Cardiac muscle cell (in vitro differentiated cells and primary cell): ENCODE results near the gene ECHS1. TPM values are rescaled to one million over a fixed set of nuclear protein-coding genes. Genes with fewer than 3 reads are reported as not detected.

Source experiments
- DNase-seq, 2 donors: peaks; one replicate each; pipeline versions ENCODE4 v3.0.0 to v3.0.0-alpha.2; 2010 to 2017; ENCODE audit warnings: low read depth in 1 of 2, low spot score in 1 of 2
- H3K27ac ChIP-seq: fragments of 200-600 bp; sonication (generic); 2 replicates; pipeline ENCODE4 v1.5.1; 2016
- H3K27me3 ChIP-seq: fragments of 200-600 bp; sonication (generic); 2 replicates; pipeline ENCODE4 v1.6.0; 2016; ENCODE audit warnings: control low read depth
- H3K36me3 ChIP-seq: fragments of 200-600 bp; sonication (generic); 2 replicates; pipeline ENCODE4 v1.5.1; 2016; ENCODE audit warnings: control low read depth
- H3K4me1 ChIP-seq: fragments of 200-600 bp; sonication (generic); 2 replicates; pipeline ENCODE4 v1.8.1; 2017; ENCODE audit warnings: low read depth, mild to moderate bottlenecking, mixed run types
- H3K4me3 ChIP-seq: fragments of 200-600 bp; sonication (generic); 2 replicates; pipeline ENCODE4 v1.5.1; 2016; ENCODE audit warnings: mild to moderate bottlenecking
- H3K9me3 ChIP-seq: fragments of 200-600 bp; sonication (generic); 2 replicates; pipeline ENCODE4 v1.5.1; 2017; ENCODE audit warnings: low read depth, mild to moderate bottlenecking, control low read depth
- polyA plus RNA-seq: library from polyadenylated mRNA; unstranded; fragments of >200 nt; fragmentation: Nextera tagmentation; extraction: Ambion mirVana; gene quantifications from 2 replicates; pipeline ENCODE4 v1.2.1, GENCODE V29; 2016
- total RNA-seq: library from RNA; depleted of rRNA; stranded (reverse); fragments of >200 nt; gene quantifications from 2 replicates; pipeline ENCODE4 v1.2.3, GENCODE V29; 2016
- TF ChIP-seq, protein P1 (sequence below): IDR thresholded peaks from 2 replicates; pipeline ENCODE4 v1.5.1; 2012; ENCODE audit warnings: low read depth, mild to moderate bottlenecking, low read length

Gene ECHS1
- total and polyA plus RNA-seq, 2 experiments from 2014 or later: 111 to 243 TPM

DNA sequence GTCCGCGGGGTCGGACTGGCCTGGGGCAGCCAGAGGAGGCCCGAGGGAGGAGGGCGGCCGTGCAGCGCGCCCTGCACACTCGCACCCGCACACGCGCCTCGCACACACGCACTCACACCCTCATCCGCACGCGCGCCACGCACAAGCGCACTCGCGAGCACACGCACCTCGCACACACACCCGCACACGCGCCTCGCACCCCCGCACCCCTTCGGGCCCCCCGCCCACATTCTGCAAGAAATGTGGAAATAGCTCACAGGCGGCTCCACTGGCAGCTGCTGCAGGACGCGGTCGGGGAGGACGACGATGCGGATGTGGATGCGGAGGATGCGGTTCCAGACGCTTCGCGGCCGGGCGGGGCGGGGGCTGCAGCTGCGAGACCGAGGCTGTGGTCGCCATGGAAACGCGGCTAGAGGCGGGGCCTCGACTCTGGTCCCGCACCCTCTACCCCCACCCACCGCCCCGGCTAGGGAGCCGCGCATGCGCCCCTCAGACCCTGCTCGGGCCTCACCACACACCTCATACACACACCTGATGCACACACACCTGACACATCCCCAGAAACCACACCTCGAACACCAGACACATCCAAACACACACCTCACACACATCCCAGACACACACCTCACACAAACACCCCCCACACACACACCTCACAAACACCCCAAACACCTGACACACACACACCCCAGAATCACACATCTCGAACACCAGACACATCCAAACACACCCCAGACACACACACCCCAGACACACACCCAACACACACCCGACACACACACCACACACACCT lies 36.4 kb downstream of the ECHS1 start, which contains the start of gene CALY:
TSS of gene CALY (minus strand) at position 320 of the 793 bp plus-strand sequence. CDS start 7,907 bp downstream, outside the sequence.
- peak in 1 of 2 donors; percentile 23 for DNase-seq
- Histone ChIP-seq H3K4me1 (peaks cover 3% of the 10 kb centered on the region), H3K27me3 (peaks cover 56% of the 10 kb centered on the region), H3K4me3 (no peak within 1 kb of the TSS), H3K36me3 (no peaks in the 10 kb centered on the region), H3K9me3 (no peaks in the 10 kb centered on the region), H3K27ac (no peak within 1 kb of the TSS)
- TF ChIP-seq, protein P1, sequence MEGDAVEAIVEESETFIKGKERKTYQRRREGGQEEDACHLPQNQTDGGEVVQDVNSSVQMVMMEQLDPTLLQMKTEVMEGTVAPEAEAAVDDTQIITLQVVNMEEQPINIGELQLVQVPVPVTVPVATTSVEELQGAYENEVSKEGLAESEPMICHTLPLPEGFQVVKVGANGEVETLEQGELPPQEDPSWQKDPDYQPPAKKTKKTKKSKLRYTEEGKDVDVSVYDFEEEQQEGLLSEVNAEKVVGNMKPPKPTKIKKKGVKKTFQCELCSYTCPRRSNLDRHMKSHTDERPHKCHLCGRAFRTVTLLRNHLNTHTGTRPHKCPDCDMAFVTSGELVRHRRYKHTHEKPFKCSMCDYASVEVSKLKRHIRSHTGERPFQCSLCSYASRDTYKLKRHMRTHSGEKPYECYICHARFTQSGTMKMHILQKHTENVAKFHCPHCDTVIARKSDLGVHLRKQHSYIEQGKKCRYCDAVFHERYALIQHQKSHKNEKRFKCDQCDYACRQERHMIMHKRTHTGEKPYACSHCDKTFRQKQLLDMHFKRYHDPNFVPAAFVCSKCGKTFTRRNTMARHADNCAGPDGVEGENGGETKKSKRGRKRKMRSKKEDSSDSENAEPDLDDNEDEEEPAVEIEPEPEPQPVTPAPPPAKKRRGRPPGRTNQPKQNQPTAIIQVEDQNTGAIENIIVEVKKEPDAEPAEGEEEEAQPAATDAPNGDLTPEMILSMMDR: no peak

DNA sequence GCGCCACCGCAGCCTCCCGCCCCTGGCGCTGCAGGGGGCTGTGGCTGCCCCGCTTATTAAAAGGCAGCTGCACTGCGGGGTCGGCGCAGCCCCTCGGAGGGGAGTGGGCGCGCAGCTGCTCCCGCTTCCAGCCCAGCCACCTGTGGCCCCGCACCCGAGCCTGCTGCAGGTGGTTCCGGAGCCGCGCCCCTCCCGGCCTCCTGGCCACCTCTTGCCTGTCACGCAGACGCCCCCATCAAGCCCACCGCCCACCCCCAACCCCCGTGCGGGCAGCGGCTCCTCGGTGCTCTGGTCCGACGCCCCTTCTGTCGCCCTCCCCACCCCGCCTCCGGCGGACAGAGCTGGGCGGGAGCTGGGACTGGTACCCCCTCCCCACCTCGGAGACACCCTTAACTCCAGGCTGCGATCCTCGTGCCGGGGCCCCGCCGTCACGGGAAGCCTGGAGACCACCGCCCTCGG lies 37.0 kb downstream of the ECHS1 start:
- Histone ChIP-seq H3K9me3 (no peaks in the 10 kb centered on the region), H3K27ac (no peak overlapping the region), H3K4me3 (no peak overlapping the region), H3K27me3 (peaks cover 63% of the 10 kb centered on the region), H3K36me3 (no peaks in the 10 kb centered on the region), H3K4me1 (peaks cover 3% of the 10 kb centered on the region)
- no peak for DNase-seq
- TF ChIP-seq, protein P1: no peak

DNA sequence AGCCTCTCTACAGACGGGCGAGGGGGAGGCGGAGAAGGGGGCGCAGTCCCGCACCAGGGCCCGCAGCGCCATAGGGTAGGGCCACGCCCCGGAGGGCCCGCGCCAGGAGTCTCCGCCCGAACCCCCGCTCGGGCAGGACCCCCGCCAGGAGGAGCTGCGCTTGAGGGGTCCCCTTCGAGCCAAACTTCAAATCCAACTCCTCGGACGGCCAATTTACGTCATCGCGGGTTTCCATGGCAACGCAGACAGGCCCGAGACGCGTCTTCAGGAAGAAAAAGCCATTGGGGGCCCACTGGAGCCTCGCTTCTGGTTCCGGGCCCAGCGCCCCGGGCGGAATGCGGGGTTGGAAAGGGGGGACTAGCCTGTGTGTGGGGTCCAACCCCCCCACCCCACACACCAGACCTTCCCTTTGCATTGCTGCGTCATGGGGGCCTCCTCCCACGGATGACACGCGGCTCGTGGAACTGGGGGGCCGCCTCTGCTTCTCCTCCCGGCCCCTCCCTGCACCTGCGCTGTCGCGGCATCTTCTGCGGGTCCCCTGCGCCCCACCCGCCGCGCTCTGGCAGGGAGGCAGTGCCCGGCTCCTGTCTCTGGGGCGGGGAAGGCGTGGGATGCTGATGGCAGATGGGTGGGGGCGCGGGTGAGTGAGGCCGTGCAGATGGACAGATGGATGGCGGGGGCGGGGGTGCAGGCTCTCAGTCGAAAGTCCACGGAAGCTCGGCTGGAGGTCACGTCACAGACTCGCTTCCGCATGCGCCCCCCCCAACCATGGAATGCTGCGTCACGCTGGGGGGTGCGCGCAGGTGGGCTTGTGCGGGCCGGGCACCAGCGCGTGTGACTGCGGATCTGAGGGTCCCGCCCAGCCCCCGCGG lies 37.7 kb downstream of the ECHS1 start:
- DNase-seq: peak in 1 of 2 donors; percentile 79
- TF ChIP-seq, protein P1: no peak
- Histone ChIP-seq H3K27ac (no peak overlapping the region), H3K27me3 (peaks cover 68% of the 10 kb centered on the region), H3K9me3 (no peaks in the 10 kb centered on the region), H3K4me3 (peak overlapping the region; percentile 13), H3K4me1 (peaks cover 3% of the 10 kb centered on the region), H3K36me3 (no peaks in the 10 kb centered on the region)

DNA sequence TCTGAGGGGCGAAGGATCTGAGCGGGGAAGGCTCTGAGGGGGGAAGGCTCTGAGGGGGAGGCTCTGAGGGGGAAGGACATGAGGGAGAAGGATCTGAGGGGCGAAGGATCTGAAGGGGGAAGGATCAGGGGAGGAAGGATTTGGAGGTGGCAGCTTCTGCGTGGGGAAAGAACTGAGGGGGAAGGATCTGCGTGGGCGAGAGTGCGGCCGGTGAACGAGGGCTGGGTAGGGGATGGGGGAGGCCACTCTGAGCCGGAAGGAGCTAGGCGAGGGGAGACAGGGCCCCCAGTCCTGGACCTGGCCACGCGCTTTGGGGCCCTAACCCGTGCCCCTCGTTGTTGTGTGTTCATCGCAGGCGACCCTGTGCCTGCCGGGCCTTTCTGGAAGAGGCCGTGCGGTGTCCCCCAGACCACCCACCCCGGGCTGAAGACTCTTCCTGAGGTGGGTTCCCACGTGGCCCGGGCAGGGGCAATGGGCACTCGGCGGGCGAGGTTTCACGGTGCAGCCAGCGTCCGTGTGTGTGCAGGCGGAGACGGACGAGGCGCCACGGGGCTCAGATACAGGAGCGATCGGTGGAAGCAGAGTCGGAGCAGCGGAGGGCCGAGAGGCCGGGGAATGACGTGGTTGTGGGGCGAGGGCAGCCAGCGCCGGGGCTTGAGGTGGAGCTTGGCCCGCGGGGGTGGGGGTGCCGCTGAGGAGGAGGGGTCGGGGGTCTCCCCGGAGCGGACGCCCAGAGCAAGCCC lies 38.5 kb downstream of the ECHS1 start:
- H3K27ac ChIP-seq: no peak overlapping the region
- peaks cover 68% of the 10 kb centered on the region for H3K27me3 ChIP-seq
- peak in 1 of 2 donors; percentile 41 for DNase-seq
- peak overlapping the region; percentile 13 for H3K4me3 ChIP-seq
- H3K36me3 ChIP-seq: no peaks in the 10 kb centered on the region
- H3K9me3 ChIP-seq: no peaks in the 10 kb centered on the region
- TF ChIP-seq, protein P1: no peak
- H3K4me1 ChIP-seq: peaks cover 3% of the 10 kb centered on the region
